GM12873 (cell line): ENCODE measurements around the gene MCC.

ENCODE experiments used
- CTCF ChIP-seq: IDR thresholded peaks from 2 replicates; pipeline ENCODE4 v1.5.1; 2012; ENCODE audit warnings: low read depth, mild to moderate bottlenecking, moderate library complexity, low read length, control low read depth; ENCODE audit not compliant: insufficient read depth; ENCODE audit errors: missing control alignments

The MCC gene

GRCh38 chr5:113190347-113190746 lies 297.9 kb downstream of the MCC start:
- TF ChIP-seq CTCF: no peak

DNA sequence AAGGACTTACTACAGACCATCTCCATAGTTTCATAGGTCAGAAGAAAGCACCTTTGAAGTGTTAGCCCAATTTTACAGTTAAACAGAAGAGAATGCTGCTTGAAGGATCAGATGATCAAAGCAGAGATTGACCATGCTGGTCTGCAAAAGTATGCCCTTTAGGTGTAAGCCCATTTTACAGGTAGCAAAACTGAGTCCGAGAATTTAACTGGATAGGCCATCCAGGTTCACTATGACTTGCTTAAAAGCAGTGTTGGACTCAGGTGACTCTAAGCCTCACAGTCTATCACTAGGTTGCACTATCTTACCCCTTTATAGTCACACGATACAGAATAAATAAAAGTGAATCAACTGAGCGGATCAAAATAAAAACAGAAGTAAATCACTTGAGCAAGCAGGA lies 299.0 kb downstream of the MCC start:
- TF ChIP-seq CTCF: no peak

GRCh38 chr5:113188436-113188835 lies 299.8 kb downstream of the MCC start:
- no peak for TF ChIP-seq CTCF

DNA sequence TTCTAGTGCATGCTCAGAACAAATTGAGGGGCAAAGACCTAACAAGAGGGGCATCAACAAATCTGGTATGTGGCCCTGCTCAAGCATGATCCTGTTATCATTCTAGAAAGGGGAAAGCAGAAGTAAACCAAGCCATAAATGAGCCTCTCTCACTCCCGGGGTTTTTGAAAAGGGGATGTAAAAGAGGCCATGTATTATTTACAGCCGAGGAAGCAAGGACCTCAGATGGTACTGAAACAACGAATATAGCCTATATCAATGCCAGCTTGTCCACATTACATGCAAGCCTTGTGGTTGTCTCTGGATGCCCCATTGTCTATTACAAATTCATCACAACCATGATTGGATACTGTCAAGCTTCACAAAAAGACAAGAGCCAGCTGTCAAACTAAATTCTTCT lies 300.3 kb downstream of the MCC start:
- no peak for TF ChIP-seq CTCF

DNA sequence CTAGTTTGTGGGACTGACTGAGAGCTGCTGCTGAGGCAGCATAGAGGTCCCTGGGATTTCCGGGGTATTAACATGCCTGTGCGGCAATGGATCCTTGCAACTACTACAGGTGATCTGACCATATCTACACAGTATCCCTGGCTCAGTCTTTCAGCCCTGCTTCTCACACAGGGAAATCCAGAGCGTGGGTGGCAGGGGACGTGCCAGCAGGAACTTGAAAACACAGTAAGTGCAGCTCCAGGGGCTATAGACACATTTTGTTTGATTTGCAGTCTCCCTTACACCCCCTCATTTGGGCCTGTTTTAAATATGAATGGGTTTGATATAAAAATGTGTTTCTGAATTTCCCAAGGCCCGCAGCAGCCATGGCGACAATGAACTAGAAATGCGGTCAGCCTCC lies 302.2 kb downstream of the MCC start:
- no peak for TF ChIP-seq CTCF

GRCh38 chr5:113183694-113184093 lies 304.6 kb downstream of the MCC start:
- TF ChIP-seq CTCF: no peak

GRCh38 chr5:113182658-113183344 lies 305.5 kb downstream of the MCC start:
- no peak for TF ChIP-seq CTCF
